ENCODE results near the gene ATP5PD.

GRCh38 chr17:75075597-75076336, 29.0 kb upstream of the ATP5PD start:
- TF ChIP-seq CTCF (IDR thresholded peaks at IDR 0.05; ENCODE audit: borderline replicate concordance, extremely low read depth, low read length, poor library complexity, severe bottlenecking) (no peak), EZH2 (IDR thresholded peaks at IDR 0.05; ENCODE audit: borderline replicate concordance, low read depth, low read length, severe bottlenecking) (no peak)
